ENCODE data around the gene SHH. TPM values are rescaled to one million over a fixed set of nuclear protein-coding genes. Genes with fewer than 3 reads are reported as not detected.

The SHH gene
- total and polyA plus RNA-seq, 7 experiments from 2014 or later: not detected

GRCh38 chr7:155798673-155799439 lies 13.4 kb downstream of the SHH start:
- Mint-ChIP-seq H3K36me3 (peaks cover 0 to 5% (median 0%) of the 10 kb centered on the region in 5 donors), H3K4me1 (peaks cover 6 to 22% (median 12%) of the 10 kb centered on the region in 7 donors), H3K27me3 (peaks cover 34 to 53% (median 45%) of the 10 kb centered on the region in 5 donors), H3K9me3 (peaks cover 0 to 2% (median 0%) of the 10 kb centered on the region in 11 donors), H3K4me3 (peak overlapping the region in 3 of 10 donors; percentile 6 to 39 (median 32)), H3K27ac (no peak overlapping the region)
- ATAC-seq (peak; percentile 25), DNase-seq (no peak)
- Histone ChIP-seq H3K36me3 (ENCODE audit: control insufficient read depth in 2 of 3, insufficient read depth in 3 of 3, low read length in 3 of 3) (no peaks in the 10 kb centered on the region), H3K9me3 (ENCODE audit: control insufficient read depth in 2 of 3, low read length in 3 of 3) (no peaks in the 10 kb centered on the region), H3K4me3 (ENCODE audit: low read length) (no peak overlapping the region), H3K4me1 (ENCODE audit: control insufficient read depth in 2 of 2, insufficient read depth in 2 of 2, low read length in 2 of 2) (no peaks in the 10 kb centered on the region), H3K27ac (ENCODE audit: low read depth, low read length) (no peak overlapping the region), H3K27me3 (ENCODE audit: control insufficient read depth in 2 of 2, insufficient read depth in 2 of 2, low read length in 2 of 2) (peaks cover 0 to 3% of the 10 kb centered on the region in 2 donors)
- CTCF ChIA-PET: interaction anchor here (1.1 kb wide), 1 partner anchor 9 kb away, joined by 4 read pairs; no protein-coding TSS in a partner anchor
- POLR2A ChIA-PET: interaction anchor here (0.7 kb wide), 1 partner anchor 371 kb away, joined by 3 read pairs; no protein-coding TSS in a partner anchor
- intact Hi-C loops (cut with micrococcal nuclease): loop anchor here in 1 of 2 donors (5.0 kb wide), 2 partner anchors 673 to 1018 kb away; no protein-coding TSS in a partner anchor

DNA sequence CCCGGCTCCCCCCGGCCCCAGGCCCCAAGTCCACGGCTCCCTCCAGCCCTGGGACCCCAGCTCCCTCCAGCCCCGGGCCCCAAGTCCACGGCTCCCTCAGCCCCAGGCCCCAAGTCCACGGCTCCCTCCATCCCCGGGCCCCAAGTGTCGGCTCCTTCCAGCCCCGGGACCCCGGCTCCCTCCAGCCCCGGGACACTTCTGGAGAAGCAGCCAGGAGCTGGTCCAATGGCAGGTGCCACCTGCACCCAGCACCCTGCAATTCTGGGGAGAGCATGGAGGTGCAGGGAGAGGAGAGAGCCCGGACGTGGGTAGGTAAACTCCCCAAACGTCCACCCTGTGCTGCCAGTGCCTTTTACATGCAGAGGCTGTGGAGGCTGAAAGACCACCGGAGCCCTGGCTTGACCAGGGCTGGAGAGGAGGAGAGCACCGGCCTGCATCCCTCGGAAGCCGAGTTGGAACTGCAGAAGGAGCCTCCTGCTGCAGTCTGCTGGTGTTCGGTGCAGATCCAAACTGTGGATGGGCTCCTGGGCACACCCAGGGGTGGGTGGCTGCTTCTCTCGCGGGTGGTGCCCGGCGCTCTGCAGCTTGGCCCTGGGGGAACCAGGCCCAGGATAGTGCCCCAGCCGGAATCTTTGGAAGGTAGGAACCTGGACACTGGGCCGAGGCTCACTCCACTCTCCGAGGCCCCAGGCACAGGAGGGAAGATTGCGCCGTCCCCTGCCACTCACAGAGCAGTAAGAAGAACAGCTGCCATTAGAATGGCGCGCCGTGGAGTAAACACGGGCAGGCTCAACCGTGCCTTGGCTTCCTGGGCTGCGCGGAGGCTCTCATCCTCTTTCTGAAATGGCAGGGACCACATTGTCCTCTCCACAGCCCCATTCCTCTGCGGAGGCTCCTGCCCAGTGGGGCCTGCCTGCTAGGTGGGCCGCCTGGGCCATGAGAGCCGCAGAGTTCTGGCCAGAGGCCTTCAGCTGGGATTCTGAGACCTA lies 14.7 kb downstream of the SHH start:
- no peak overlapping the region for H3K4me3 ChIP-seq (ENCODE audit: low read length)
- H3K27me3 ChIP-seq (ENCODE audit: control insufficient read depth in 2 of 2, insufficient read depth in 2 of 2, low read length in 2 of 2): peaks cover 0 to 3% of the 10 kb centered on the region in 2 donors
- H3K9me3 Mint-ChIP-seq: no peaks in the 10 kb centered on the region
- peaks cover 33 to 52% (median 41%) of the 10 kb centered on the region in 5 donors for H3K27me3 Mint-ChIP-seq
- no peaks in the 10 kb centered on the region for H3K9me3 ChIP-seq (ENCODE audit: control insufficient read depth in 2 of 3, low read length in 3 of 3)
- POLR2A ChIA-PET: no interaction called here
- H3K36me3 Mint-ChIP-seq: peaks cover 0 to 5% (median 0%) of the 10 kb centered on the region in 5 donors
- H3K36me3 ChIP-seq (ENCODE audit: control insufficient read depth in 2 of 3, insufficient read depth in 3 of 3, low read length in 3 of 3): no peaks in the 10 kb centered on the region
- CTCF ChIA-PET: no interaction called here
- H3K27ac ChIP-seq (ENCODE audit: low read depth, low read length): no peak overlapping the region
- peak overlapping the region in 1 of 10 donors; percentile 39 for H3K4me3 Mint-ChIP-seq
- peaks cover 2 to 17% (median 8%) of the 10 kb centered on the region in 7 donors for H3K4me1 Mint-ChIP-seq
- ATAC-seq: no peak
- intact Hi-C loops (cut with micrococcal nuclease): loop anchor here (1.0 to 5.0 kb wide), 4 partner anchors 675 to 1476 kb away; no protein-coding TSS in a partner anchor
- no peaks in the 10 kb centered on the region for H3K4me1 ChIP-seq (ENCODE audit: control insufficient read depth in 2 of 2, insufficient read depth in 2 of 2, low read length in 2 of 2)
- no peak for DNase-seq
- H3K27ac Mint-ChIP-seq: no peak overlapping the region

- no peaks in the 10 kb centered on the region for H3K9me3 Mint-ChIP-seq
- peaks cover 0 to 12% (median 8%) of the 10 kb centered on the region in 7 donors for H3K4me1 Mint-ChIP-seq
- Histone ChIP-seq H3K4me3 (ENCODE audit: low read length) (no peak overlapping the region), H3K27me3 (ENCODE audit: control insufficient read depth in 2 of 2, insufficient read depth in 2 of 2, low read length in 2 of 2) (peaks cover 0 to 3% of the 10 kb centered on the region in 2 donors), H3K9me3 (ENCODE audit: control insufficient read depth in 2 of 3, low read length in 3 of 3) (no peaks in the 10 kb centered on the region), H3K27ac (ENCODE audit: low read depth, low read length) (no peak overlapping the region), H3K36me3 (ENCODE audit: control insufficient read depth in 2 of 3, insufficient read depth in 3 of 3, low read length in 3 of 3) (no peaks in the 10 kb centered on the region), H3K4me1 (ENCODE audit: control insufficient read depth in 2 of 2, insufficient read depth in 2 of 2, low read length in 2 of 2) (no peaks in the 10 kb centered on the region)
- intact Hi-C loops (cut with micrococcal nuclease): loop anchor here (1.0 to 5.0 kb wide), 4 partner anchors 676 to 1477 kb away; no protein-coding TSS in a partner anchor
- no peak overlapping the region for H3K27ac Mint-ChIP-seq
- DNase-seq (peak; percentile 23 to 80 (median 54)), ATAC-seq (peak; percentile 79)
- H3K4me3 Mint-ChIP-seq: no peak overlapping the region
- H3K36me3 Mint-ChIP-seq: peaks cover 0 to 5% (median 0%) of the 10 kb centered on the region in 5 donors
- CTCF ChIA-PET: no interaction called here
- POLR2A ChIA-PET: no interaction called here
- peaks cover 28 to 45% (median 33%) of the 10 kb centered on the region in 5 donors for H3K27me3 Mint-ChIP-seq
Observed at GRCh38 chr7:155796381-155797261, 15.6 kb downstream of the SHH start.

DNA sequence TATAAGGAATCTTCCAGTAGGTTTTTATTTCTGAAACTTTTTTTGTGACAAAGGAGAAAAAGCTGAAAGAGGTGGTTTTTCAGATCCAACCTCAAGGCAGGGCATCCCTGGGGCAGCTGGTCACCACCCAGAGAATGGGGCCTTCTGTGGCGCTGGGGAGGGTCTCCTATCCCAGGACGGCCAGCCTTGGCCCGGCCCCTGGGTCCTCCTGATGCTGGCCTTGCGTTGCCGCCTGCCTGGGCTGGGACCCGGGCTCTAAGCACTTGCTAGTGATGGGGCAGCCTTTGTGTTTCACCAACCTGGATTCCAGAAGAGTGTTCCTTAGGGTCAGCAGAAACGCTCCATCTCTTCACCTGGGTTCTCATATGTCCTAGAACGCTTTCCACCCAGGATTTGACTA lies 16.3 kb downstream of the SHH start:
- ChIA-PET POLR2A (no interaction called here), CTCF (no interaction called here)
- ATAC-seq: no peak
- intact Hi-C loops (cut with micrococcal nuclease): loop anchor here in 1 of 2 donors (5.0 kb wide), 2 partner anchors 676 to 1021 kb away; no protein-coding TSS in a partner anchor
- Mint-ChIP-seq H3K4me3 (no peak overlapping the region), H3K27me3 (peaks cover 23 to 39% (median 27%) of the 10 kb centered on the region in 5 donors), H3K9me3 (no peaks in the 10 kb centered on the region), H3K36me3 (peaks cover 0 to 5% (median 0%) of the 10 kb centered on the region in 5 donors), H3K27ac (no peak overlapping the region), H3K4me1 (peaks cover 0 to 12% (median 8%) of the 10 kb centered on the region in 7 donors)
- H3K27me3 ChIP-seq (ENCODE audit: control insufficient read depth in 2 of 2, insufficient read depth in 2 of 2, low read length in 2 of 2): peaks cover 0 to 2% of the 10 kb centered on the region in 2 donors
- H3K36me3 ChIP-seq (ENCODE audit: control insufficient read depth in 2 of 3, insufficient read depth in 3 of 3, low read length in 3 of 3): no peaks in the 10 kb centered on the region
- no peak overlapping the region for H3K4me3 ChIP-seq (ENCODE audit: low read length)
- H3K9me3 ChIP-seq (ENCODE audit: control insufficient read depth in 2 of 3, low read length in 3 of 3): no peaks in the 10 kb centered on the region
- DNase-seq: no peak
- no peak overlapping the region for H3K27ac ChIP-seq (ENCODE audit: low read depth, low read length)
- H3K4me1 ChIP-seq (ENCODE audit: control insufficient read depth in 2 of 2, insufficient read depth in 2 of 2, low read length in 2 of 2): no peaks in the 10 kb centered on the region

DNA sequence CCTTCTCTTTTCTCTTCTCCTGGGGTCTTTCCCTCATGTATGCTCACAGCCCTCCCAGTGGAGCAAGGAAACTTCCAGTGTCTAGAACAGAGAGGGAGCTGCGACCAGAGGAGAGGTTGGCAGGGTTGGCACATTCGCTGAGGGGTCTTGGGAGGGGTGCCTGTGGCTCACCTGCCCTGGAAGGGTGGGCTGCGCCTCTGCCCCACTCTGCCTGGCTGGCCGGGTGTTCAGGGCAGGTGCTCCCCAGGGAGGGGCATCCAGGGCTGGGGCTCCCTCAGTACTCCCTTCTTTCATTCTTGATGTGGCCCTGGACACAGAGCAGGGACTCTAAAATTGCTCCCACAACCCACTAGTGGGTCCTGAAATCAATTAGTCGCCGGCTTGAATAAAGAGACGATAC lies 16.9 kb downstream of the SHH start:
- intact Hi-C loops (cut with micrococcal nuclease): loop anchor here in 1 of 2 donors (5.0 kb wide), 2 partner anchors 677 to 1022 kb away; no protein-coding TSS in a partner anchor

More for the DNA sequence above, 16.9 kb downstream of the SHH start:
- H3K9me3 Mint-ChIP-seq: no peaks in the 10 kb centered on the region
- Histone ChIP-seq H3K4me1 (ENCODE audit: control insufficient read depth in 2 of 2, insufficient read depth in 2 of 2, low read length in 2 of 2) (no peaks in the 10 kb centered on the region), H3K36me3 (ENCODE audit: control insufficient read depth in 2 of 3, insufficient read depth in 3 of 3, low read length in 3 of 3) (no peaks in the 10 kb centered on the region), H3K27ac (ENCODE audit: low read depth, low read length) (no peak overlapping the region), H3K9me3 (ENCODE audit: control insufficient read depth in 2 of 3, low read length in 3 of 3) (no peaks in the 10 kb centered on the region), H3K4me3 (ENCODE audit: low read length) (no peak overlapping the region), H3K27me3 (ENCODE audit: control insufficient read depth in 2 of 2, insufficient read depth in 2 of 2, low read length in 2 of 2) (no peaks in the 10 kb centered on the region)
- peaks cover 0 to 5% (median 0%) of the 10 kb centered on the region in 5 donors for H3K36me3 Mint-ChIP-seq
- DNase-seq (no peak), ATAC-seq (no peak)
- no peak overlapping the region for H3K27ac Mint-ChIP-seq
- H3K27me3 Mint-ChIP-seq: peaks cover 20 to 33% (median 23%) of the 10 kb centered on the region in 5 donors
- no peak overlapping the region for H3K4me3 Mint-ChIP-seq
- ChIA-PET POLR2A (no interaction called here), CTCF (no interaction called here)
- H3K4me1 Mint-ChIP-seq: peaks cover 0 to 12% (median 8%) of the 10 kb centered on the region in 7 donors
